K562 (cell line): ENCODE results near the gene PYGO2. TPM values are rescaled to one million over a fixed set of nuclear protein-coding genes. Genes with fewer than 3 reads are reported as not detected.

Experiments used
- CBX3 ChIP-seq, 2 experiments: IDR thresholded peaks; 1 replicate in 1 of 2; 2 replicates in 1 of 2; pipeline ENCODE4 v1.6.1; 2012; ENCODE audit warnings: inconsistent platforms in 2 of 2, low read length in 2 of 2, borderline replicate concordance in 1 of 2, control low read depth in 1 of 2
- CREB1 ChIP-seq, 2 experiments: sonication (generic) in 1 of 2; formaldehyde crosslinking in 1 of 2; IDR thresholded peaks; 2 replicates each; pipeline versions ENCODE4 v1.6.1 to v1.8.0; 2012 to 2022; ENCODE audit warnings: inconsistent platforms in 1 of 2, mild to moderate bottlenecking in 1 of 2, missing genetic modification reagents in 1 of 2, moderate library complexity in 1 of 2
- HMGN3 ChIP-seq: IDR thresholded peaks from 2 replicates; pipeline ENCODE4 v1.6.1; 2011; ENCODE audit warnings: borderline replicate concordance, low read depth, mild to moderate bottlenecking, mixed read lengths, low read length; ENCODE audit not compliant: insufficient read length; ENCODE audit errors: extremely low read depth
- HNRNPK ChIP-seq: fragments of 200-400 bp; formaldehyde crosslinking; IDR thresholded peaks from one replicate; pipeline ENCODE4 v1.6.1; 2018; ENCODE audit warnings: mild to moderate bottlenecking, low read depth, low read length; ENCODE audit not compliant: poor library complexity, severe bottlenecking
- IRF2 ChIP-seq: sonication (generic); formaldehyde crosslinking; IDR thresholded peaks from 2 replicates; pipeline ENCODE4 v1.8.1; 2022; ENCODE audit warnings: mild to moderate bottlenecking, missing genetic modification reagents
- MCM3 ChIP-seq: fragments of 450-650 bp; IDR thresholded peaks from 2 replicates; pipeline ENCODE4 v1.6.1; 2016
- NFIC ChIP-seq: fragments of 450-650 bp; IDR thresholded peaks from 2 replicates; pipeline ENCODE4 v1.6.1; 2017; ENCODE audit warnings: mild to moderate bottlenecking, inconsistent platforms
- NUFIP1 ChIP-seq: fragments of 450-650 bp; IDR thresholded peaks from 2 replicates; pipeline ENCODE4 v1.6.1; 2018; ENCODE audit not compliant: partially characterized antibody
- RAD21 ChIP-seq, 2 experiments: fragments of 250-450 bp in 1 of 2; fragments of 450-650 bp in 1 of 2; sonication (Bioruptor Pico) in 1 of 2; formaldehyde crosslinking in 1 of 2; IDR thresholded peaks in 1 of 2; conservative IDR thresholded peaks in 1 of 2; 2 replicates each; pipeline versions ENCODE4 v1.4.0 to v1.8.0; 2020 to 2022; ENCODE audit warnings: mild to moderate bottlenecking in 2 of 2, moderate library complexity in 1 of 2
- RAD51 ChIP-seq: fragments of 450-650 bp; IDR thresholded peaks from 2 replicates; pipeline ENCODE4 v1.7.1; 2016; ENCODE audit warnings: low read depth, mild to moderate bottlenecking, borderline replicate concordance
- RFX5 ChIP-seq: IDR thresholded peaks from 2 replicates; pipeline ENCODE4 v1.6.1; 2011; ENCODE audit warnings: low read depth, mild to moderate bottlenecking, improper control_type of control experiment, low read length
- SMARCC2 ChIP-seq: fragments of 450-650 bp; IDR thresholded peaks from 2 replicates; pipeline ENCODE4 v1.6.1; 2017; ENCODE audit warnings: antibody characterized with exemption, moderate library complexity, mild to moderate bottlenecking, low read depth
- SMARCE1 ChIP-seq: fragments of 450-650 bp; IDR thresholded peaks from 2 replicates; pipeline ENCODE4 v1.7.1; 2016; ENCODE audit warnings: mild to moderate bottlenecking
- ZBTB12 ChIP-seq: fragments of 250-450 bp; sonication (Bioruptor Pico); IDR thresholded peaks from 2 replicates; pipeline ENCODE4 v1.4.0; 2020
- ZBTB33 ChIP-seq: sonication (generic); formaldehyde crosslinking; IDR thresholded peaks from 2 replicates; pipeline ENCODE4 v1.8.1; 2023; ENCODE audit warnings: mild to moderate bottlenecking, missing genetic modification reagents
- ZFP91 ChIP-seq: sonication (generic); formaldehyde crosslinking; IDR thresholded peaks from 2 replicates; pipeline ENCODE4 v1.8.0; 2022; ENCODE audit warnings: mild to moderate bottlenecking, missing genetic modification reagents
- ZNF263 ChIP-seq: sonication (generic); formaldehyde crosslinking; IDR thresholded peaks from 2 replicates; pipeline ENCODE4 v1.8.0; 2022; ENCODE audit warnings: mild to moderate bottlenecking, missing genetic modification reagents, borderline replicate concordance
- ZNF41 ChIP-seq: fragments of 250-450 bp; sonication (Bioruptor Pico); conservative IDR thresholded peaks from 2 replicates; pipeline ENCODE4 v1.4.0; 2020; ENCODE audit warnings: mild to moderate bottlenecking
- polyA plus RNA-seq, 8 experiments: library from polyadenylated mRNA; depleted of rRNA in 4 of 8; stranded (reverse) in 5 of 8; unstranded in 3 of 8; fragments of >200 nt; fragmentation: Nextera tagmentation in 2 of 8; fragmentation: Illumina TruSeq in 1 of 8; extraction: Ambion mirVana in 2 of 8; extraction: Trizol in 1 of 8; gene quantifications; 2 replicates each; pipeline versions ENCODE4 v1.2.1 to v1.2.3, GENCODE V29; 2011 to 2014; ENCODE audit warnings: inconsistent platforms in 1 of 8, missing spikeins in 1 of 8
- total RNA-seq, 7 experiments: library from RNA; depleted of rRNA in 6 of 7; stranded (reverse); fragments of >200 nt in 6 of 7; fragmentation: Illumina TruSeq in 2 of 7; extraction: Trizol in 2 of 7; gene quantifications; 2 replicates each; pipeline versions ENCODE4 v1.2.1 to v1.2.3, GENCODE V29; 2011 to 2021; ENCODE audit warnings: low replicate concordance in 1 of 7
- TF ChIP-seq, protein P1 (sequence below): fragments of 450-650 bp; IDR thresholded peaks from 2 replicates; pipeline ENCODE4 v1.6.1; 2014; ENCODE audit warnings: low read depth, mild to moderate bottlenecking, moderate library complexity, borderline replicate concordance

PYGO2 gene
- total and polyA plus RNA-seq, 9 of the 15 experiments (the other 6 are each of a cell fraction or from before 2014, with no cell fraction given): 8.3 to 36.2 (median 18.2) TPM

GRCh38 chr1:154937085-154937987 is 24.2 kb downstream of the PYGO2 start (continued):
- TF ChIP-seq, protein P1, sequence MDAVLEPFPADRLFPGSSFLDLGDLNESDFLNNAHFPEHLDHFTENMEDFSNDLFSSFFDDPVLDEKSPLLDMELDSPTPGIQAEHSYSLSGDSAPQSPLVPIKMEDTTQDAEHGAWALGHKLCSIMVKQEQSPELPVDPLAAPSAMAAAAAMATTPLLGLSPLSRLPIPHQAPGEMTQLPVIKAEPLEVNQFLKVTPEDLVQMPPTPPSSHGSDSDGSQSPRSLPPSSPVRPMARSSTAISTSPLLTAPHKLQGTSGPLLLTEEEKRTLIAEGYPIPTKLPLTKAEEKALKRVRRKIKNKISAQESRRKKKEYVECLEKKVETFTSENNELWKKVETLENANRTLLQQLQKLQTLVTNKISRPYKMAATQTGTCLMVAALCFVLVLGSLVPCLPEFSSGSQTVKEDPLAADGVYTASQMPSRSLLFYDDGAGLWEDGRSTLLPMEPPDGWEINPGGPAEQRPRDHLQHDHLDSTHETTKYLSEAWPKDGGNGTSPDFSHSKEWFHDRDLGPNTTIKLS: 0 out of 2 replicates have a peak, but pooled peaks have one; percentile 26
- TF ChIP-seq MCM3: no peak
- peak; percentile 12 for TF ChIP-seq NUFIP1
- no peak for TF ChIP-seq HMGN3
- TF ChIP-seq ZNF41: no peak
- TF ChIP-seq HNRNPK: no peak
- TF ChIP-seq RFX5: no peak
- TF ChIP-seq CBX3 (IDR thresholded peaks at IDR 0.05; ENCODE audit: borderline replicate concordance in 1 of 2, low read length in 2 of 2): no peak
- peak in 1 of 2 experiments; percentile 30; a peak in 2 of 4 replicates for TF ChIP-seq RAD21 (CRISPR knock-in tag; conservative IDR thresholded peaks at IDR 0.05 in 1 of 2, IDR thresholded peaks at IDR 0.05 in 1 of 2)
- TF ChIP-seq ZFP91 (CRISPR knock-in tag): peak; percentile 75
- no peak for TF ChIP-seq IRF2 (CRISPR knock-in tag)
- no peak; the same call in 1 of the 2 replicates for TF ChIP-seq ZBTB33 (CRISPR knock-in tag)
- TF ChIP-seq NFIC: peak; percentile 99
- no peak for TF ChIP-seq ZNF263
- TF ChIP-seq CREB1 (IDR thresholded peaks at IDR 0.05): peak; percentile 97
- peak; percentile 96 for TF ChIP-seq CREB1 (CRISPR knock-in tag; IDR thresholded peaks at IDR 0.05)
- peak; percentile 46; the same call in 1 of the 2 replicates for TF ChIP-seq SMARCC2
- peak; percentile 67 for TF ChIP-seq SMARCE1
- 0 out of 2 replicates have a peak, but pooled peaks have one; percentile 16 for TF ChIP-seq RAD51
- peak; percentile 90 for TF ChIP-seq ZBTB12
